ENCODE data around the gene TXN2.

GRCh38 chr22:36471341-36471821 lies 10.1 kb downstream of the TXN2 start:
- no peak for TF ChIP-seq CTCF (IDR thresholded peaks at IDR 0.05)
- TF ChIP-seq EZH2 (IDR thresholded peaks at IDR 0.05; ENCODE audit: borderline replicate concordance, insufficient read depth, low read depth, low read length, poor library complexity, severe bottlenecking) = no peak

Data from B cell (primary cell).